Left lung (tissue), 14 donors: ENCODE measurements around the gene EGLN3. TPM values are rescaled to one million over a fixed set of nuclear protein-coding genes. Genes with fewer than 3 reads are reported as not detected.

Experiments used
- ATAC-seq: fragments of 200-7000 bp; cut with Tn5 transposase; one replicate; pipeline ENCODE4 v1.9.1; 2020; ENCODE audit warnings: moderate library complexity
- DNase-seq, 4 donors: peaks; one replicate each; pipeline ENCODE4 v3.0.0-alpha.2; 2013 to 2020
- H3K27ac ChIP-seq, 2 donors: fragments of 200-600 bp; sonication (generic) in 1 of 2; one replicate each; pipeline versions ENCODE4 v1.5.0 to v1.8.0; 2020 to 2021
- H3K27me3 ChIP-seq, 2 donors: fragments of 200-600 bp; sonication (generic) in 1 of 2; one replicate each; pipeline versions ENCODE4 v1.5.0 to v1.8.0; 2020 to 2021
- H3K36me3 ChIP-seq, 2 donors: fragments of 200-600 bp; sonication (generic) in 1 of 2; one replicate each; pipeline versions ENCODE4 v1.5.0 to v1.8.0; 2020 to 2021
- H3K4me1 ChIP-seq, 2 donors: fragments of 200-600 bp; one replicate each; pipeline ENCODE4 v1.8.0; 2021
- H3K4me3 ChIP-seq, 2 donors: fragments of 200-600 bp; sonication (generic) in 1 of 2; one replicate each; pipeline versions ENCODE4 v1.5.0 to v1.8.0; 2020 to 2021; ENCODE audit warnings: mild to moderate bottlenecking in 1 of 2
- H3K9me3 ChIP-seq, 2 donors: fragments of 200-600 bp; sonication (generic) in 1 of 2; one replicate each; pipeline versions ENCODE4 v1.5.0 to v1.8.0; 2020 to 2021
- intact Hi-C, 2 donors: fragments of 100-400 bp; cut with DNase I; formaldehyde crosslinking; loops; one replicate each; pipeline versions ENCODE4 v1.11.2 to v1.14.2; 2022
- long read RNA-seq, 12 donors: library from polyadenylated mRNA in 2 of 12; unstranded in 2 of 12; transcript quantifications; one replicate each; pipeline ENCODE4 v2.0.0 and lab custom pipeline, GENCODE V29; 2019 to 2026
- polyA plus RNA-seq, 6 donors: library from polyadenylated mRNA; unstranded; fragments of 120-200 nt; gene quantifications; one replicate each; pipeline ENCODE4 v1.2.1, GENCODE V29; 2013; ENCODE audit not compliant: insufficient read length in 6 of 6
- total RNA-seq, 2 donors: library from RNA; stranded (reverse); fragmentation: NEBNext Ultra II Directional; extraction: Animal tissue kit (Norgen Biotek cat#: 25700); gene quantifications; one replicate each; pipeline ENCODE4 v1.2.1, GENCODE V29; 2021
- TF ChIP-seq, protein P1 (sequence below), 2 donors: fragments of 200-600 bp; sonication (generic) in 1 of 2; IDR thresholded peaks; one replicate each; pipeline versions ENCODE4 v1.5.0 to v1.8.0; 2021; ENCODE audit warnings: antibody characterized with exemption in 2 of 2
- donor health status: DM: no; HTN: yes; CAD: no.
- donor health status: DM: no; HTN: no; CAD: no.

Gene EGLN3
- total RNA-seq (1 to 10 TPM; 1.3 to 4.5 TPM), polyA plus RNA-seq (10 to 100 TPM; 22.9 to 99.4 (median 38.5) TPM)
- long read RNA-seq, donor 1, transcript EGLN3-201 (5 exons, 2,709 nt): major isoform, 6 of 10 reads
- long read RNA-seq, donor 1, partial matches to known transcripts: 0 of 10 reads
- long read RNA-seq, donor 1, other reads (novel, unspliced or antisense): 0 of 10 reads
- long read RNA-seq, donor 2, transcript EGLN3-205 (1 exons, 2,849 nt): major isoform, 14 of 27 reads
- long read RNA-seq, donor 2, transcript EGLN3-201 (5 exons, 2,709 nt): minor isoform, 11 of 27 reads
- long read RNA-seq, donor 2, partial matches to known transcripts: 0 of 27 reads
- long read RNA-seq, donor 2, other reads (novel, unspliced or antisense): 0 of 27 reads
- long read RNA-seq, donor 3, transcript EGLN3-205 (1 exons, 2,849 nt): minor isoform, 5 of 20 reads
- long read RNA-seq, donor 3, transcript EGLN3-201 (5 exons, 2,709 nt): major isoform, 15 of 20 reads
- long read RNA-seq, donor 3, partial matches to known transcripts: 0 of 20 reads
- long read RNA-seq, donor 3, other reads (novel, unspliced or antisense): 0 of 20 reads
- long read RNA-seq, donor 4, partial matches to known transcripts: 1 of 1 reads
- long read RNA-seq, donor 4, other reads (novel, unspliced or antisense): 0 of 1 reads
- long read RNA-seq, donor 5, transcript EGLN3-205 (1 exons, 2,849 nt): major isoform, 11 of 20 reads
- long read RNA-seq, donor 5, transcript EGLN3-201 (5 exons, 2,709 nt): minor isoform, 9 of 20 reads
- long read RNA-seq, donor 5, partial matches to known transcripts: 0 of 20 reads
- long read RNA-seq, donor 5, other reads (novel, unspliced or antisense): 0 of 20 reads
- long read RNA-seq, donor 6, transcript EGLN3-201 (5 exons, 2,709 nt): major isoform, 8 of 14 reads
- long read RNA-seq, donor 6, transcript EGLN3-205 (1 exons, 2,849 nt): minor isoform, 6 of 14 reads
- long read RNA-seq, donor 6, partial matches to known transcripts: 0 of 14 reads
- long read RNA-seq, donor 6, other reads (novel, unspliced or antisense): 0 of 14 reads
- long read RNA-seq, donor 7, transcript EGLN3-205 (1 exons, 2,849 nt): minor isoform, 6 of 15 reads
- long read RNA-seq, donor 7, transcript EGLN3-201 (5 exons, 2,709 nt): major isoform, 8 of 15 reads
- long read RNA-seq, donor 7, partial matches to known transcripts: 0 of 15 reads
- long read RNA-seq, donor 7, other reads (novel, unspliced or antisense): 0 of 15 reads
- long read RNA-seq, donor 8, transcript EGLN3-201 (5 exons, 2,709 nt): minor isoform, 5 of 13 reads
- long read RNA-seq, donor 8, transcript EGLN3-205 (1 exons, 2,849 nt): major isoform, 8 of 13 reads
- long read RNA-seq, donor 8, partial matches to known transcripts: 0 of 13 reads
- long read RNA-seq, donor 8, other reads (novel, unspliced or antisense): 0 of 13 reads
- long read RNA-seq, donor 9: 0 reads
- long read RNA-seq, donor 10, partial matches to known transcripts: 0 of 4 reads
- long read RNA-seq, donor 10, other reads (novel, unspliced or antisense): 1 of 4 reads
- long read RNA-seq, donor 11, transcript EGLN3-201 (5 exons, 2,709 nt): major isoform, 24 of 32 reads
- long read RNA-seq, donor 11, transcript EGLN3-205 (1 exons, 2,849 nt): minor isoform, 7 of 32 reads
- long read RNA-seq, donor 11, partial matches to known transcripts: 0 of 32 reads
- long read RNA-seq, donor 11, other reads (novel, unspliced or antisense): 0 of 32 reads
- long read RNA-seq, donor 12, transcript EGLN3-205 (1 exons, 2,849 nt): minor isoform, 6 of 20 reads
- long read RNA-seq, donor 12, transcript EGLN3-201 (5 exons, 2,709 nt): major isoform, 13 of 20 reads
- long read RNA-seq, donor 12, partial matches to known transcripts: 0 of 20 reads
- long read RNA-seq, donor 12, other reads (novel, unspliced or antisense): 0 of 20 reads

DNA sequence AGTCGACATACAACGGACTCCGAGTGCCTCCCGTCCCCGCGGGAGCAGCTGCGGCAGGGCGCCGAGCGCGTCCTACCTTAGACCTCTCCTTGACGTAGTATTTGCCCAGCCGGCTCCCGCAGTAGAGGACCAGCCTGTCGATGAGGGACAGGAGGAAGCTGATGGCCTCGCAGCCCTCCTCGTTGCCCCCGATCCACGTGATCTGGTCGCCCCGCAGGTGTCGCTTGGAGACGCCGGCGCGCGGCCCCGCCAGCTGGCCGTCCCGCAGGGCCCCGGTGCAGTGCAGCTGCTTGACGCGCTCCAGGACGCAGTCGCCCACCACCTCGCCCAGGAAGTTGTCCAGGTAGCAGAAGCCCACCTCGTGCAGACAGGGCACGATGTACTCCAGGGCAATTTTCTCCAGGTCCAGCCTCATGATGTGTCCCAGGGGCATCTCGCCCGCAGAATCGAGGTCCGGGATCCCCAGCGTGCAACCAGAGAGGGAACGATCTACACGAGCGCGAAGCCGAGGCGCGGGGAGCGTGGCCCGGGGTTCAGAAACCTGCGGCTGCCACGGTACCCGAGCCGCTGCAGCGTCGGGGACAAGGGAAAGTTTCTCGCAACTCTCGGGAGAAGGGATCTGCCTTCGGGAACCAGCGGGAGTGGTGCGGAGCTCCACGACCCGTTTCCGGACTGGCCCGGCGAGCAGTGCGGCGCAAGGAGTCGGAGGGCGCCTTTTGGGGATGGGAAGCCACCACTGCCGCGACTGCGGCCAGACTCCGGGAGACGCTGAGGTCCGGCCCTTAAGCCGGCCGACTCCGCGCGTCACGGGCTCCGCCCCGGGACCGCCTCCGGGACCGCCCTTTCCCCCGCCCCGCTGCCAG, at the start of gene EGLN3:
TSS of gene EGLN3 (minus strand) at position 755 of the 863 bp plus-strand sequence. CDS start at position 433, 322 bp downstream.
- intact Hi-C loops: no loop called here
- Histone ChIP-seq H3K27ac (peak within 1 kb of the TSS; percentile 39 to 65), H3K9me3 (no peaks in the 10 kb centered on the region), H3K27me3 (peaks cover 14 to 82% of the 10 kb centered on the region in 2 donors), H3K36me3 (no peaks in the 10 kb centered on the region), H3K4me3 (peak within 1 kb of the TSS; percentile 56), H3K4me1 (peaks cover 0 to 22% of the 10 kb centered on the region in 2 donors)
- DNase-seq (peak; percentile 79 to 94 (median 88)), ATAC-seq (peak; percentile 100)
- TF ChIP-seq, protein P1, sequence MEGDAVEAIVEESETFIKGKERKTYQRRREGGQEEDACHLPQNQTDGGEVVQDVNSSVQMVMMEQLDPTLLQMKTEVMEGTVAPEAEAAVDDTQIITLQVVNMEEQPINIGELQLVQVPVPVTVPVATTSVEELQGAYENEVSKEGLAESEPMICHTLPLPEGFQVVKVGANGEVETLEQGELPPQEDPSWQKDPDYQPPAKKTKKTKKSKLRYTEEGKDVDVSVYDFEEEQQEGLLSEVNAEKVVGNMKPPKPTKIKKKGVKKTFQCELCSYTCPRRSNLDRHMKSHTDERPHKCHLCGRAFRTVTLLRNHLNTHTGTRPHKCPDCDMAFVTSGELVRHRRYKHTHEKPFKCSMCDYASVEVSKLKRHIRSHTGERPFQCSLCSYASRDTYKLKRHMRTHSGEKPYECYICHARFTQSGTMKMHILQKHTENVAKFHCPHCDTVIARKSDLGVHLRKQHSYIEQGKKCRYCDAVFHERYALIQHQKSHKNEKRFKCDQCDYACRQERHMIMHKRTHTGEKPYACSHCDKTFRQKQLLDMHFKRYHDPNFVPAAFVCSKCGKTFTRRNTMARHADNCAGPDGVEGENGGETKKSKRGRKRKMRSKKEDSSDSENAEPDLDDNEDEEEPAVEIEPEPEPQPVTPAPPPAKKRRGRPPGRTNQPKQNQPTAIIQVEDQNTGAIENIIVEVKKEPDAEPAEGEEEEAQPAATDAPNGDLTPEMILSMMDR (IDR thresholded peaks at IDR 0.05): no peak

DNA sequence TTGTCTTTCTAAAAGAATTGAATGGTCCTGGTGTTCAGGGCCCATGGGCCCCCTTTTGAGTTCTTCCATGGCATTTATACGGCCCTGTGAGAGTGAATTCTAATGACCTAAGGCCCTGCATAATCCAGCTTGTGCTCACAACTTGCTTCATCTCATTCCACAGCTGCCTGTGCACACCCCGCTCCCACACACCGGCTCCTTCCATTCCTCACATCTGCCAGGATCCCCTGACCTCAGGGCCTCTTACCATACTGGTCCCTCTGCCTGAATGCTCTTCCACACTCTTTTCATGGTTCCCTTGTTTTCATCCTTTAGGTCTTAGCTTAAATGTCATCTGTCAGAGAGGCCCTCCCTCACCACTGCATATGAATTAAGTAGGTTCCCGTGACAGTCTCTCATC, 49.5 kb upstream of the EGLN3 start:
- no peak overlapping the region for H3K4me3 ChIP-seq
- no peak overlapping the region for H3K27ac ChIP-seq
- ATAC-seq: no peak
- no peaks in the 10 kb centered on the region for H3K9me3 ChIP-seq
- DNase-seq: no peak
- TF ChIP-seq, protein P1 (IDR thresholded peaks at IDR 0.05): no peak
- no peaks in the 10 kb centered on the region for H3K36me3 ChIP-seq
- intact Hi-C loops: no loop called here
- H3K4me1 ChIP-seq: no peaks in the 10 kb centered on the region
- H3K27me3 ChIP-seq: no peaks in the 10 kb centered on the region

DNA sequence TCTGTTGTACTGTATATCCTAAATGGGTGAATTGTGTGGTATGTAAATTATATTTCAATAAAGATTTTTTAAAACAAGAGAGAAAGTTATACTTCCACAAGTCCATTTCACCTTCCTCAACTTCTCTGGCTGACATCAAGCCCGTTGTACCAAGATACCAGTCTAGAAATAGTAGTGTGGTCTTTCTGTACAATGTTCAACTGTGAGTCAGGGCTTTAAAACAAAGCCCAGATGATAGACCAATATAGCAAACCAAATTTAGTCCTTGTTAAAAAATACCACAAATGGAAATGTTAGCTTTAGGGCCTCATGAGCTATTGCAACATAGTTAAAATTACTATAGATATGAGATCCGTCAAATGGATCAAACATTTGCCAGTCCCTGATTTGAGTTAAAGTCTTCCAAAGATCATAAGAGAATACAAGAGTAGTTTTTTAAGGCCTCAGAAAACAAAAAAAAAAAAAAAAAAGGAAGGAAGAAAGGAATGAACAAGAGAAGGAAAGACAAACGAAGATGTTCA, 49.0 kb upstream of the EGLN3 start:
- Histone ChIP-seq H3K27ac (no peak overlapping the region), H3K9me3 (no peaks in the 10 kb centered on the region), H3K4me3 (no peak overlapping the region), H3K27me3 (no peaks in the 10 kb centered on the region), H3K36me3 (no peaks in the 10 kb centered on the region), H3K4me1 (no peaks in the 10 kb centered on the region)
- no peak for DNase-seq
- ATAC-seq: no peak
- intact Hi-C loops: no loop called here
- TF ChIP-seq, protein P1 (IDR thresholded peaks at IDR 0.05): no peak
